Endothelial cell of coronary artery (primary cell): Measurements from ENCODE around the gene NCBP2L. TPM values are rescaled to one million over a fixed set of nuclear protein-coding genes. Genes with fewer than 3 reads are reported as not detected.

Experiments used
- total RNA-seq: library from RNA; depleted of rRNA; stranded (reverse); fragments of >200 nt; gene quantifications from 2 replicates; pipeline ENCODE4 v1.2.3, GENCODE V29; 2014

NCBP2L gene
- not detected in 2 replicates for total RNA-seq

GRCh38 chrX:107777536-107777832 lies at the start of gene NCBP2L:
TSS of gene NCBP2L (plus strand) at chrX:107777733. CDS start at chrX:107794221, 16,488 bp downstream.

GRCh38 chrX:107775734-107776511 lies 1.6 kb upstream of the NCBP2L start, which contains the start of gene TSC22D3:
TSS of gene TSC22D3 (minus strand) at chrX:107775787. CDS start at chrX:107775419, 368 bp downstream.

GRCh38 chrX:107825698-107826237 lies 48.2 kb downstream of the NCBP2L start, which contains the start of gene MID2:
TSS of gene MID2 (plus strand) at chrX:107825866. CDS start at chrX:107826427, 561 bp downstream.

Other genes with a start within 250 kb of the NCBP2L start
- 25.8 and 32.4 TPM in 2 replicates for gene PRPS1, start 149.2 kb upstream of the NCBP2L start, total RNA-seq
- 16.1 and 54.5 TPM in 2 replicates for gene TSC22D3, start 1.9 kb upstream of the NCBP2L start, total RNA-seq
- 28.6 and 33.2 TPM in 2 replicates for gene MID2, start 48.1 kb downstream of the NCBP2L start, total RNA-seq
- gene TEX13B, start 204.6 kb downstream of the NCBP2L start, total RNA-seq, result not detected in 2 replicates